B cell (primary cell): ENCODE measurements around the gene SPATA2L.
"Not testable (repeated sequence)": the region's sequence is repeated elsewhere in the genome, so short reads cannot be mapped to it uniquely, and the experiment has no call there.

Experiments
- CTCF ChIP-seq: fragments of 200-600 bp; IDR thresholded peaks from one replicate; pipeline ENCODE4 v1.8.0; 2022; ENCODE audit warnings: antibody characterized with exemption, mild to moderate bottlenecking
- EZH2 ChIP-seq: IDR thresholded peaks from 2 replicates; pipeline ENCODE4 v1.6.1; 2012; ENCODE audit warnings: borderline replicate concordance, low read depth, mild to moderate bottlenecking, moderate library complexity, low read length; ENCODE audit not compliant: insufficient read depth, poor library complexity, severe bottlenecking

GRCh38 chr16:89667000-89667399, 34.5 kb downstream of the SPATA2L start:
- TF ChIP-seq CTCF, EZH2: not testable (repeated sequence)
